Measurements from ENCODE around the gene PNMA8C.

PNMA8C gene

DNA sequence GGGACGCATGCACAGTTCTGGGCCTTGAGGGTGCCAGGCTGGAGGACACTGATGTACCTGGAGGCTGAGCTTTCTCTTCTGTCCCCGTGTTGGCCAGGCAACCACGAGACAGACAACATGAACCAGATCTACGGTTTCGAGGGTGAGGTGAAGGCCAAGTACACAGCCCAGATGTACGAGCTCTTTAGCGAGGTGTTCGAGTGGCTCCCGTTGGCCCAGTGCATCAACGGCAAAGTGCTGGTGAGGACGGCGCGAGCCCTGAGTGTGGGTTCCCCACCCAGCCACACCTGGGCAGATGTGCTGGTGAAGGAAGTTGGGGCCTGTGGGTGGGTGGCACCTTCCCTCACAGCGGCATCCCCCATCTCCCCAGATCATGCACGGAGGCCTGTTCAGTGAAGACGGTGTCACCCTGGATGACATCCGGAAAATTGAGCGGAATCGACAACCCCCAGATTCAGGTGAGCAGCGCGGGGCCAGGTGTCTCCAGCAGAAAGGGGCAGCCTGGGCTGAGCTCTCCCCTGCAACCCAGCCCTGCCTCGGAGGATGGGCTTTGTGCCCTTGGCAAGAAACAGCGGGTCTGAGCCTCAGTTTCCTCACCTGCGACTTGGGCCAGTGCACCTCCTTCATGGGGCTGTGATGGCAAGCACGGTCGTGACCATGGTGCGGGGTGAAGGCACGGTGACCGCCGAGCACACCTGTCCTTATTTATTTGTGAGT is 41.6 kb downstream of the PNMA8C start:
- no peak for DNase-seq (ENCODE audit: low read depth, low spot score)
- TF ChIP-seq, protein P1, sequence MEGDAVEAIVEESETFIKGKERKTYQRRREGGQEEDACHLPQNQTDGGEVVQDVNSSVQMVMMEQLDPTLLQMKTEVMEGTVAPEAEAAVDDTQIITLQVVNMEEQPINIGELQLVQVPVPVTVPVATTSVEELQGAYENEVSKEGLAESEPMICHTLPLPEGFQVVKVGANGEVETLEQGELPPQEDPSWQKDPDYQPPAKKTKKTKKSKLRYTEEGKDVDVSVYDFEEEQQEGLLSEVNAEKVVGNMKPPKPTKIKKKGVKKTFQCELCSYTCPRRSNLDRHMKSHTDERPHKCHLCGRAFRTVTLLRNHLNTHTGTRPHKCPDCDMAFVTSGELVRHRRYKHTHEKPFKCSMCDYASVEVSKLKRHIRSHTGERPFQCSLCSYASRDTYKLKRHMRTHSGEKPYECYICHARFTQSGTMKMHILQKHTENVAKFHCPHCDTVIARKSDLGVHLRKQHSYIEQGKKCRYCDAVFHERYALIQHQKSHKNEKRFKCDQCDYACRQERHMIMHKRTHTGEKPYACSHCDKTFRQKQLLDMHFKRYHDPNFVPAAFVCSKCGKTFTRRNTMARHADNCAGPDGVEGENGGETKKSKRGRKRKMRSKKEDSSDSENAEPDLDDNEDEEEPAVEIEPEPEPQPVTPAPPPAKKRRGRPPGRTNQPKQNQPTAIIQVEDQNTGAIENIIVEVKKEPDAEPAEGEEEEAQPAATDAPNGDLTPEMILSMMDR (IDR thresholded peaks at IDR 0.05; ENCODE audit: low read depth, low read length), result no peak
- no peak overlapping the region for H3K4me3 ChIP-seq (ENCODE audit: low read depth, low read length)
- in situ Hi-C loops (cut with HindIII; ENCODE audit: low sequenced_read_pairs), result no loop called here

DNA sequence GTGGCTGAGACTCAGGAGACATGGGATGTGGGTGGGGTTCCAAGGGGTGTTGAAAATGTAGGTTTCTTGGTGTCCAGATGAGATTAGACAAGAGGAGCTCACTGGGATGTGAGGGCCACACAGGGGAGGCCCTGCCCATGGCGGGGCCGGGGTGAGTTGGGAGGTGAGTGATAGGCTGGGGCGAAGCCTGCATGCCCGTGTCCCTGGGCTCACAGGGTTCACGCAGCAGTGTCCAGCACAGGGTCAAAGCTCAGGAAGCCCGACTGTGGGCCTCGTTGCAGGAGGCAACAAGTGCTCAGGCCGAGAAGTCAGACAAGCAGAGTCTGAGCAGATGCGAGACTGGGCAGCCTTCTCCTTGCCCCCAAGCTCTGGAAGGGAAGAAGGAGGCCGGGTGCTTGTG is 42.6 kb downstream of the PNMA8C start:
- in situ Hi-C loops (cut with HindIII; ENCODE audit: low sequenced_read_pairs), result no loop called here
- TF ChIP-seq, protein P1 (IDR thresholded peaks at IDR 0.05; ENCODE audit: low read depth, low read length), result no peak
- DNase-seq (ENCODE audit: low read depth, low spot score), result no peak
- H3K4me3 ChIP-seq (ENCODE audit: low read depth, low read length), result no peak overlapping the region

DNA sequence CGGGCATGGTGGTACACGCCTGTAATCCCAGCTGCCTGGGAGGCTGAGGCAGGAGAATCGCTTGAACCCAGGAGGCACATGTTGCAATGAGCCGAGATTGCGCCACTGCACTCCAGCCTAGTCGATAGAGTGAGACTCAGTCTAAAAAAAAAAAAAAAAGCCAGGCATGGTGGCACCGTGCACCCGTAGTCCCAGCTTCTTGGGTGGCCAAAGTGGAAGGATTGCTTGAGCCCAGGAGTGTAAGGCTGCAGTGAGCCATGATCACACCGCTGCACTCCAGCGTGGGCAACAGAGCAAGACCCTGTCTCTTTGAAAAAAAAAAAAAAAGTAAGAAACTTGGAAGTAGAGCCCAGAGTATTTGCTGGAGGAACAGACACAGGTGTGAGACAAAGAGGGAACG is 43.1 kb downstream of the PNMA8C start:
- TF ChIP-seq, protein P1 (IDR thresholded peaks at IDR 0.05; ENCODE audit: low read depth, low read length), result no peak
- DNase-seq (ENCODE audit: low read depth, low spot score), result no peak
- in situ Hi-C loops (cut with HindIII; ENCODE audit: low sequenced_read_pairs), result no loop called here

DNA sequence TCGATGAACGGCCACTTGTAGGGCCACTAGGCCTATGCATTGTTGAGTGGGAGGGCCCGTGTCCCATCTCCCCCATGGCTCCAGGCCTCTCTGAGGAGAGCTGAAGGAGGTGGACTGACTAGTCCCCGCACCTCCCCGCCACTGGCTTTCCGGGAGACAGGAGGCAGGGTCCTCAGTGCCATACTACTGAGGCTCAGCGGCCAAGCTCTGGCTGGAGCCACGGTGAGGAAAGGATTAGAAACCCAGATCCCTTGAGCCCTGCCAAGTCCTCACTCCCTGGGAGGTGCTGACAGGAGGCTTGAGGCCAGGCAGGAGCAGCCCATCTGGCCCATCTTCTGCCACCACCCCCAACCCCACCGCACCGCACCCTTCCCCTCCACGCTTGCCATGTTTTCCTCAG is 44.3 kb downstream of the PNMA8C start:
- no peak overlapping the region for H3K4me3 ChIP-seq (ENCODE audit: low read depth, low read length)
- DNase-seq (ENCODE audit: low read depth, low spot score), result no peak
- in situ Hi-C loops (cut with HindIII; ENCODE audit: low sequenced_read_pairs), result no loop called here
- TF ChIP-seq, protein P1 (IDR thresholded peaks at IDR 0.05; ENCODE audit: low read depth, low read length), result no peak

More for the DNA sequence above, 43.1 kb downstream of the PNMA8C start:
- H3K4me3 ChIP-seq (ENCODE audit: low read depth, low read length), result no peak overlapping the region

DNA sequence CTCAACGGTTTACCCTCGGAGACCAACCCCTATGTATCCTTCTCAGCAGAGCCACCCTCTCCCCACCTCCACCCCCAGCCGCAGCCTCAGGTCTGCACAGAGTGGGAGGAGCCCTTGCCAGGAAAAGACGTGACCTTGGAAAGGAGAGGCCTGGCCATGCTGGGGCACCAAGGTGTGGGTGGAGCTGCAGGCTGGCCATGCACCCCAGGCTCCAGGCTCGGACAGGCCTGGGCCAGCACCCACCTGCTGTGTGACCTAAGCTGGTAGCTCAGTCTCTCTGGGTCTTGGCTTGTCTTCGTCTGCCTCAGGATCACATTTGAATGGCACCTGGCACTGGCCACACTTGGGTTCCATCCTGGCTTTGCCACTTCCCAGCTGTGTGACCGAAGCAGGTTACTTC is 44.9 kb downstream of the PNMA8C start:
- TF ChIP-seq, protein P1 (IDR thresholded peaks at IDR 0.05; ENCODE audit: low read depth, low read length), result no peak
- DNase-seq (ENCODE audit: low read depth, low spot score), result no peak
- in situ Hi-C loops (cut with HindIII; ENCODE audit: low sequenced_read_pairs), result no loop called here
- H3K4me3 ChIP-seq (ENCODE audit: low read depth, low read length), result no peak overlapping the region

DNA sequence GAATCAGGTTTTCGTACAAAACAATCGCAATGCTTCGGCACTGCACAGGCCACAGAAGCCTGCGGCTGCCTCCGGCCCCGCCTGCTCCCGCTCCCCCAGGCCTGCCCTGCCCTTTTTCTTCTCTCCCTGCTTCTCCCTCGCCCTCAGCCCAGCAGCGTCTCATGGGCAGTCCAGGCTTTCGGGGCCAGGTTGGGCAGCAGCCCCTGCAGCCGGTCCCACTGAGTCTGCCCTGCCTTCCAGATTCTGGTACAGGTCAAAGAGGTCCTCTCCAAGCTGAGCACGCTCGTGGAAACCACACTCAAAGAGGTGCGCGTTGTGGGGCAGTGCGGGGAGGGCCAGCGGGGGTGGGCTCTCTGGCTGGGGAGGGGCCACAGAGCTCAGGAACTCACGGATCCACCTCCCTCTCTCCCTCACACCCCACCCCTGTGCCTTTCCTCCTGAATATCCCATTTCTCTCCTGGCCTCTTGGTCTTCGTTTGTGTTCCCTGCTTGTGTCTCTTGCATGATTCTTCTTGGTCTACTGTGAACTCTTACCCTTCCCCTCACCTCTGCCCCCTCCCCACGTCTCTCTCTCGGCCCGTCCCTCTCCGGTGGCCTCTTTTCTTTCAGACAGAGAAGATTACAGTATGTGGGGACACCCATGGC is 45.4 kb downstream of the PNMA8C start:
- in situ Hi-C loops (cut with HindIII; ENCODE audit: low sequenced_read_pairs), result no loop called here
- DNase-seq (ENCODE audit: low read depth, low spot score), result no peak
- no peak overlapping the region for H3K4me3 ChIP-seq (ENCODE audit: low read depth, low read length)
- TF ChIP-seq, protein P1 (IDR thresholded peaks at IDR 0.05; ENCODE audit: low read depth, low read length), result no peak
